Activated gamma-delta T cell treated with anti-CD3 and anti-CD28 coated beads, Interleukin-2, amount 50 U/mL, for 16 hours (primary cell): ENCODE data around the gene GOLGA8R.
"Not testable (repeated sequence)": the region's sequence is repeated elsewhere in the genome, so short reads cannot be mapped to it uniquely, and the experiment has no call there.

Experiments used
- DNase-seq: peaks from one replicate; pipeline ENCODE4 v3.0.0-alpha.2; 2020; ENCODE audit warnings: low read depth

GOLGA8R gene

DNA sequence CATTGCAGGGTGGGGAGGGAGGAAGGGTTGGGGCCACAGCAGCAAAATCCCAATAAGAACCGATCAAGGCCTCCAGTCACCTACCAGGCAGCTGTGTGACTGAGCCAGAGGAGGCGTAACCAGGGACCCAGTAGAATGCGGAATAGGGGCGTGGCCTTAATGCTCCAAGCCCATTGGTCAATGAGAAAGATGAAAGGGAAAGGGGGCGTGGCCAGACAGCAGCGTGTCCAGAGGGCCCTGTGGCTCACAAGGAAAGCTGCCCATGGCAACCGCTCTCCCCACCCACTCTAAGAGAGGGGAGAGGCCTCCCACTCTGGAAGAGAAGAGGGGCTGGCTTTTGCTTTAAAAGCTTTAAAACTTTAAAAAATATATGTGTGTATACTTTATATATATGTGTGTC is at the start of gene GOLGA8R:
Gene GOLGA8R (minus strand): TSS at position 101 of the 400 bp plus-strand sequence. CDS start 98 bp downstream, at position 3.
- DNase-seq = not testable (repeated sequence)

- DNase-seq = not testable (repeated sequence)
Measured at GRCh38 chr15:30463849-30464248, 49.8 kb upstream of the GOLGA8R start.

DNA sequence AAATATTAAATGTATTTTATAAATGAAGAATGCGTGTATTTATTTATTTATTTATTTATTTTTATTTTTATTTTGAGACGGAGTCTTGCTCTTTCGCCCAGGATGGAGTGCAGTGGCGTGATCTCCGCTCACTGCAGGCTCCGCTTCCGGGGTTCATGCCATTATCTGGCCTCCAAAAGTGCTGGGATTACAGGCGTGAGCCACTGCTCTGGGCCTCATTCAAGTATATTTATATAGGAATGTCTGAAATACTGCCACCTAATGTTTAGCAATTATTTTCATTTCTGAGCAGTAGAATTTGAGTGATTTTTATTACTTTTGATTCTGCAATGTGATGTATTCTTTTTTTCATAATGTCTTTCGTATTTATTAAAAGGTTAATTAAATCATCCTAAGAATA is 48.1 kb upstream of the GOLGA8R start:
- not testable (repeated sequence) for DNase-seq

DNA sequence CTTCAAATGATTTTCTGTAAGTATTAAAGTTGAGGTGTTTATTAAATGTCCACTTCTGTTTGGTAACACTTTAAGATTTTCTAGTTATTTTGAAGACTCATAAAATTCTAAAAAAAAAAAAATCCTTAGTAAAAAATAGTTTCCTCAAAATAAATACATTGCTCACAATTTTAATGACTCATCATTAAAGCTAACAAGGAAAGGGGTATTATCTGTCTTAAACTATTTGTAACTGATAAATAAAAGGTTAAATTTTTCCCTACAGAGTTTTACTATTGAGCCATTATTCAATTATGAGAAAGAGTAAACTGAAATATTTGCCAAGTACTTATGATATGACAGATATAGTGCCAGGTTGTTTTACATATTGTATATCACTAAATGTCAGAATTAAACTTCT is 38.6 kb upstream of the GOLGA8R start:
- not testable (repeated sequence) for DNase-seq

GRCh38 chr15:30438348-30438747 is 24.3 kb upstream of the GOLGA8R start:
- DNase-seq = not testable (repeated sequence)

DNA sequence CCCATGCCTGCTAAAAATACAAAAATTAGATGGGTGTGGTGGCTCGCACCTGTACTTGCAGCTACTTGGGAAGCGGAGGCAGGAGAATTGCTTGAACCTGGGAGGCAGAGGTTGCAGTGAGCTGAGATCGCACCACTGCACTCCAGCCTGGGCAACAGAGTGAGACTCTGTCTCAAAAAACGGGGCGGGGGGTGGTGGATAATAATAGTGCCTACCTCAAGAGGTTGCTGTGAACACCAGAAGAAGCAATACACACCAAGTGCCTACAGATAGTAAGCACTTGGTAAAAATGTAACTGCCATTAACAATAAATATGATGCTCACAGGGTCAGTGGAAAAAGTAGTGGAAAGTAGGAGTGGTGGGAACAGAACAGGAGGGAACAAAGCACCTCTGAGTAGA is 21.8 kb upstream of the GOLGA8R start:
- DNase-seq = not testable (repeated sequence)

DNA sequence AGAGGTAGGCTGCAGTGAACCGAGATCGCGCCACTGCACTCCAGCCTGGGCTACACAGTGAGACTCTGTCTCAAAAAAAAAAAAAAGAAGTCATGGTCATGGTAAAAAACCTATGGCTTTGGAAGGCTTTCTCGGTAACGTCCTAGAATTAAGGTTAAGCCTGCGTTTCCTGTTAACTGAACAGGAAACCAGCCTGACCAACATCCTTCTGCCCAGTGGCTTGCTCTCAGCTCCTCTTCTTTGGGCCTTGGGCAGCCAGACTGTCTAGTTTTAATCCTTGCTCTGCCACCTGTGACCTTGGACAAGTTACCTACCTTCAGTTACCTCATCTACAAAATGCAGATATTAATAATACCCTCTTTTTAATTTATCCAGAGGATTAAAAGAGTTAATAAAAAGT is 6.7 kb upstream of the GOLGA8R start:
- not testable (repeated sequence) for DNase-seq

DNA sequence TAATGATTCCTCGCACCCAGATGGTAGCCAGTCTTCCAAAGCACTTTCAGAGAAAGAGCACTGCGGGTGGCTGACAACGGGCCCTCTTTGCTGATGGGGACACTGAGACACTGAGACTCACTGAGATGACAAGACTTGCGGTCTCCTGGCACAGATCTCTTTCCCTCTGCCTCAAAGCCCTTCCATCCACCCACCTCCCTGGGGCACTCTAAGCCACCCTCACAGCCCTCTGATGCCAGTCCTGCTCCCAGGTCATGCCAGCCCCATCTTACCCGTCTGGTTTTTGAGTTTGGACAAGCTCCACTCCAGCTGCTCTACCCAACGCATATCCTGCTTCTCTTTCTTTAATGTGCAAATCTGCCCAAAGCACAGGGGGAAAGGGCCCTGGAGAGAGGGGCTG is 6.4 kb downstream of the GOLGA8R start:
- not testable (repeated sequence) for DNase-seq

GRCh38 chr15:30398988-30399387 is 15.1 kb downstream of the GOLGA8R start:
- peak; percentile 47 for DNase-seq

DNA sequence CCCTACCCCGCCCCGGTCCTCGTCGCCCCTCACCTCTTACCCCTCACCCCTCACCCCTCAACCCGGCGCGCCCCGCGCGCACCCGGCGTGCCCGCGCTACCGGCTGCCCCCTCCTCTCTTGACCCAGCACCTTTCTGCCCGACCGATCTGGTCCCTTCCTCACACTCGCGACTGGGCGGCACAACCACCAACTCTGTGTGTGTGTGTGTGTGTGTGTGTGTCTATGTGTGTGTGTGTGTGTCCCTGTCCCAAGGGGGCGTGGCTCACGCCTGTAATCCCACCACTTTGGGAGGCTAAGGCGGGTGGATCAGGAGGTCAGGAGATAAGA is 20.4 kb downstream of the GOLGA8R start:
- DNase-seq = not testable (repeated sequence)

- DNase-seq = not testable (repeated sequence)
Measured at GRCh38 chr15:30392766-30393663, 21.0 kb downstream of the GOLGA8R start, which contains the start of gene CHRFAM7A. Gene CHRFAM7A, minus strand, starts transcription at chr15:30393540. Its CDS starts 10,189 bp downstream, at chr15:30383351.

DNA sequence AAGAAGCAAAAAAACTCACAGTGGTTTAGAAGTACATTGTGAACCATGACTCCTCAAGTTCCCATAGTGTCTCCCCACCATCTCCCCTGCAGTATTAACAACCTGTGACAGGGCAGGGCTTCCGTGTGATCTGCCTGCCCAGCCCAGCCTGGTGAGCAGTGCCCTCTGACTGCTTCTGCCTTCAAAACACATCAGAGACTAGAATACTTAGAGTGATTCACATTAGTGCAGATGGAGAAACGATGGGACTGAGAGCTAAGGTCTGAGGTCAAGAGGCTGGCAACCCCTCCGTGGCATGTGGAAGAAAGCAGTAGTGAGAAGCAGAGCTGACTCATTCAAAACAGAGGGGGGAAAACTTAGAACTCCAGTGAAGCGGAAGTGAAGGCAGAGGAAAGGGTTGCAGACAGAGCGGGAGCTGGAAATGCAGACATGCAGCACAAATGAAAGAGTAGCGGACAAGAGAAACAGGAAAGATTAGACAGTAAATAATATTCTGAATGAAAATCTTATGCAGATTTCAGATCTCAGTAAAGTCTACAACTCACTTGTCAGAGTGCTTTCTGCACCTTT is 27.7 kb downstream of the GOLGA8R start:
- not testable (repeated sequence) for DNase-seq

DNA sequence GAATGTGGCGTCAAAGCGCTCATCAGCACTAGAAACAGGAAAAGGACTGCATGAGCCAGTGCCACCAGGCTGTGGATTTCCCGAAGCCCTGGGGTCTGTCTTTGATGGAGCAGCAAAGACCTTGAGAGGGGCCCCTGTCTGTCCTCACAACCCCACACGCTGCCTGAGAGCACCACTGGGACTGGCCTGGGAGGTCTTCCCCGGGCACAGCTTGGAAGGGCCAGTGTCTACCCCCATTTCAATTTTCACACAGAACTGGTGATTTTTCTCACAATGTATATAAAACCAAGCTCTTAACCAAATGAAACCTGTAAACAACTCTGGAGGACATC is 37.0 kb downstream of the GOLGA8R start:
- not testable (repeated sequence) for DNase-seq

DNA sequence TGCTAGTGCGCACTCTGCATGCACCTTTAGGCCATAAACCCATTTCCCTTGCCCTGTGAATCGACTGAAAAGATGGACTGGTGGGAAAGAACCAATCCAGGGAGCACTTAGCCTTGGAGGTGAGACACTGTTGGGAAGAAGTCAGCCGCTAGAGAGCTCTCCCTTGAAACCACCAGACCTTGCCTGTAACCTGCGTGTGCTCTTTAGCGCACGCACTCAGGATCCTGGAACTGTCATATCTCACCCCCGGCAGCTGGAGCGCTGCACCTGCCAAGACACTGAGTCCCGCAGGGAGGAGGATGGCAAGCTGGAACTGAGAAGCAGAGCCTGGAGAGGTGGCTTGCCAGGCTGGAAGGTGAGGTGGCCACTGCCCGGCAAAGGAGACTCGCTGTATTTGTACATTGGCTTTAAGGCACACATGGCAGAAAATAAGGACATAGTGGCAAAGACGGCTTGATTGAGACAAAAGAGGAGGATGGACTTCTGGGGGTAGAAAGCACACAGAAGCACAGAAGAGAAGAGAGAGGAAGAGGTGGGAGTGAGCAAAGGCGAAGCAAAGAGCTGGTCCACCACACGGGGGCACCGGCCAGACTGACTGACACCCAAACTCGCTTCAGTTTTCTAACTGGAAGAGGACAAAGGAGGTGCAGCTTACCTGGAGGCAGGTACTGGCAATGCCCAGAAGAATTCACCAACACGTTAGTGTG is 37.5 kb downstream of the GOLGA8R start:
- DNase-seq = not testable (repeated sequence)

- not testable (repeated sequence) for DNase-seq
Measured at GRCh38 chr15:30375872-30376271, 38.2 kb downstream of the GOLGA8R start.

DNA sequence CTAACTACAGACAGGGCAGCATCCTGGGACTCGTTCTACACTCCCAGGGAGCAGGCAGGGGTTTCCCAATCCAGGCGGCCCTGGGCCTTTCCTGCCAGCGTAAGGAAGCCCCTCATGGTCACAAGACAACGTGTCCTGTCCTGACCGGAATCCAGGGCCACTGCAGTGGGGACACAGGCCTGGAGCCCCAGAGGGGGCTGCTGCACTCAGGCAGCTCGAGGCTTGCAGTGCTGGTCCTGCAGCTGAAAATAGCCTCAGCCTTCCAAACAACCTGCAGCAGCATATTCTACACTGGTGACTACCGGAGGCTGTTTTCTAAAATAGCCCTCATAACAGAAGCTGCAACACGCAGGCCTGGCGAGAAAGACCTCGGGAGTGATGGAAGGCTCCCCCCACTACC is 39.2 kb downstream of the GOLGA8R start:
- DNase-seq = not testable (repeated sequence)

DNA sequence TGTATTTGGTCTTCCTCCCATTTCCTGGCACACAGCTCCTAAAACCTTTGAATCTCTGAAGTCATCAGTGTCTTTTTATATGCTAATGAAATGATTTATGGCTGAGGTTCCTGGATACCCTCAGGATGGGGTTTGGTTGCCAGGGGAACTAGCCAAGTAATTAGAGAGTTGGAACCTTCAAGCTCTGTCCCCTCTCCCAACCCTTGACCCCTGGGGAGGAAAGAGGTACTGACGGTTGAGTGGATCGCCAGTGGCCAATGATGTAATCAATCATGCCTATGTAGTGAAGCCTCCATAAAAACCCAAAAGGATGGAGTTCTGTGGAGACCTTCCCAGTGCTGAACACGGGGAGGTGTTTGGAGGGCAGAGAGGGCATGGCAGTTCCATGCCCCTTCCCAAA is 45.8 kb downstream of the GOLGA8R start:
- not testable (repeated sequence) for DNase-seq

- DNase-seq = not testable (repeated sequence)
Measured at GRCh38 chr15:30367246-30367645, 46.8 kb downstream of the GOLGA8R start.

DNA sequence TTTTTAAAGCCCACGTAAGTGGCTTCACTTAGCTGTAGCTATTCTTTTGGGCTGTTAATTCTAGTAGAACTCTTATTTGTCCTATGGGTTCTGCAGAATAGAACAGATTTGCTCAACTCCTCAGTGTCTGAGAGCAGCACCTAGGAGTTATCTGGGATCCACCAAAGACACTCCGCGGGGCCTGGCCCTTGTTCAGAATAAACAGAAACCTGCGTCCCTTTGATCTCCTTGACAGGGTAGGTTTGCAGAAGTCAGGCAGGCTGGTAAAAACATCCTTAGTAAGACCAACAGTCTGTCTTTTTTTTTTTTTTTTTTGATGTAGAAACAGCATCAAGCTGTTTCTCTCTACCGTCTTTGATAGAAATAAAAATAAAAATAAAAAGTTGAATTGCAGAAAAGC is 52.7 kb downstream of the GOLGA8R start:
- DNase-seq = not testable (repeated sequence)

DNA sequence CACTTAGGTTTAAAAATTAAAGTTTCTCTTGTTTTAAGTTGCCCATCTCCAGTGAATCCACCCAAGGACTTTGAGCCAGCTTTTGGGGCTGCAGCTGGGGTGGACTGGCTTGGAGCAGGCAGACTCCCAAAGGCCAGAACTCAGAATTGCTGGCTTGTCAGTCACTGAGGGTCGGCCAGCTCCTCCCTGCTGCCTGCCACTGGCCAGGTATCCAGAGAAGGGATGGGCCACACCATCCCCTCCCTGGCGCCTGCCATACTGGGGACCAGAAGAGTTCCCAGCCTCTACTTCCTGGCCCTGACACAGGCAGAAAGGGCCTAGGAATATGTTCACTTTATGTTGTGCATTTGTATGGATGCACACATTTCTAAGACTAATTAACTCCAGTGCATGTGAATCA is 53.1 kb downstream of the GOLGA8R start:
- DNase-seq = not testable (repeated sequence)

DNA sequence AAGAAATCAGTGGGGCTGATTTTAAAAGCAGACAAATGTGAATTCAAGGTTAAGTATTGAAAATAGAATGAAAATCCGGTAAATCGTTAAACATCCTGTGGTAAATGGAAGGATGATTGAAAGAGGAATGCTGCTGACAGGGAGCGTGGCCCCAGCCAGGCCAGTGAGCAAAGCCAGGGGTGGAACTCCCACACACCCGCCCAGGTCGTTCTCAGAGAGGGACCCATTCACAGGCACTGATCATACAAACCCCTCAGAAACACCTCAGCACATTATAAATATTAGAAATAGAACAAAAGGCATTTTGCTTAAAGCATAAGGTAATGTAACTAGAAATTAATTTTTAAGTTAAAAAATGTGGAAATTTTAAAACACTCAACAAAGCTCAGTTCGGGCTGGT is 59.0 kb downstream of the GOLGA8R start:
- DNase-seq = not testable (repeated sequence)
